T-helper 2 cell treated with Interferon-gamma antibody and Interleukin-4, amounts not matched to agents 5 μg/mL and 100 μg/mL, for 36 hours (primary cell): ENCODE results near the gene RAB40B.
A peak's percentile ranks its signal among the peaks of the same experiment; 100 is the strongest.

Source experiments
- DNase-seq: peaks from one replicate; pipeline ENCODE4 v3.0.0; 2021; ENCODE audit warnings: low spot score
- H3K27ac Mint-ChIP-seq: one replicate; pipeline ENCODE4 v1.8.0; 2021; ENCODE audit warnings: mild to moderate bottlenecking, mixed read lengths
- H3K27me3 Mint-ChIP-seq: one replicate; pipeline ENCODE4 v1.8.0; 2021; ENCODE audit warnings: low read depth, mixed read lengths
- H3K36me3 Mint-ChIP-seq: one replicate; pipeline ENCODE4 v1.8.0; 2021; ENCODE audit warnings: low read depth, mixed read lengths
- H3K4me1 Mint-ChIP-seq: one replicate; pipeline ENCODE4 v1.8.0; 2021; ENCODE audit warnings: low read depth, mixed read lengths
- H3K4me3 Mint-ChIP-seq: one replicate; pipeline ENCODE4 v1.8.0; 2022; ENCODE audit warnings: mild to moderate bottlenecking, moderate library complexity, mixed read lengths
- H3K9me3 Mint-ChIP-seq: one replicate; pipeline ENCODE4 v1.8.0; 2021; ENCODE audit warnings: mixed read lengths

RAB40B gene

DNA sequence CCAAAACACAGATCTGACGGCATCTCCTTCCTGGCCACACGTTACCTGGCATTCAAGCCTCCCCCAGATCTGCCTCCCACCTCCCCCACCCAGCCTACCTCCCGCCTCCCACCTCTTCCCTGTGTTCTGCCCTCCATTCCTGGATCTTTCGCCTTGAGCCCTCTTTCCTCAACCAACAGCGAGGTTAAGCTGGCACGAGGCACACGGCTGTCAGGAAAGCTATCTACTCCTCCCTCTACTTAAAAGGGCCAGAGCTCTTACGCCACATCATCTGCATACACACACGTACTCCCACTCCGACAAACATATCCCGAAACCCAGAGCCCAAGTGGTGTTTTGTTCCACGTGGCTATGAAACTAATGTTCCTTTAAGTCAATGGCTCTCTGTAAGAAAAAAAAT lies 68.3 kb downstream of the RAB40B start:
- no peak overlapping the region for H3K27ac Mint-ChIP-seq
- H3K4me1 Mint-ChIP-seq: peaks cover 7% of the 10 kb centered on the region
- DNase-seq: no peak
- peaks cover 33% of the 10 kb centered on the region for H3K36me3 Mint-ChIP-seq
- no peaks in the 10 kb centered on the region for H3K27me3 Mint-ChIP-seq
- H3K9me3 Mint-ChIP-seq: no peaks in the 10 kb centered on the region
- no peak overlapping the region for H3K4me3 Mint-ChIP-seq

DNA sequence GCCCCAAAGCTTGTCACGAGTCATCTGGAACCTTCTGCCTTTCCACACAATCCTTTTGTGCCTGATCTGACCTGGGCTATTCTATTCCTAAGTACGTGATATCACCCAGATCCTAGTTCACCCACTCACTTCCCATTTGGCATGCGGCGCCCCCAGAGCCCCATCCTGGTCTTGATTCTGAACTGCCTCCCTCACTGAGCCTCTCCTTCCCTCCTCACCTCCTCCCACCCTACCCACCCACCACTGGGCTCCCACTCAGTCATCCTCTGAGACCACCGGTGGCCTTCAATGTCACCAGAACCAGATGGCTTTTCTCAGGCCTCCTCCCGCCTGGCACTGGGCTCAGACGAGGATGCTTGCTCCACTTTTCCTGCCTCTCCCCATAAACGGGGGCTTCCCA lies 68.8 kb downstream of the RAB40B start:
- no peak overlapping the region for H3K27ac Mint-ChIP-seq
- no peak overlapping the region for H3K4me3 Mint-ChIP-seq
- H3K4me1 Mint-ChIP-seq: peaks cover 7% of the 10 kb centered on the region
- peaks cover 35% of the 10 kb centered on the region for H3K36me3 Mint-ChIP-seq
- no peaks in the 10 kb centered on the region for H3K27me3 Mint-ChIP-seq
- no peaks in the 10 kb centered on the region for H3K9me3 Mint-ChIP-seq
- DNase-seq: no peak

DNA sequence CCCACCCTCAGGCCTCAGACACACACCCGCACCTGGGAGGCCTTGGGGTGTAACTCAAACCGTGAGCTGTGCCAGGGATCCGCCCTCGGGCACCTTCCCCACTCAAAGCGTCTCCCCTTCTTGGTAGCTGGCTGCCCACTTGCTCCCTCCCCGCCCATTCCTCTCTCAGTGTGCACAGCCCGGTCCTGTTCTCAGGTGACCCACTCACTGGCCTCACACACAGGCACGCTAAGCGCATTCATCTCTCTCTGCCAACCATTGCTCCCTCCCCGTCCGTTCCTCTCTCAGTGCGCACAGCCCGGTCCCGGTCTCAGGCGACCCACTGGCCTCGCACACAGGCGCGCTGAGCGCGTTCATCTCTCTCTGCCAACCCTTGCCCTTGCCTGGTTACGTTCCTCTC lies 71.1 kb downstream of the RAB40B start:
- Mint-ChIP-seq H3K4me1 (peaks cover 5% of the 10 kb centered on the region), H3K4me3 (no peak overlapping the region), H3K27me3 (no peaks in the 10 kb centered on the region), H3K36me3 (peaks cover 34% of the 10 kb centered on the region), H3K9me3 (no peaks in the 10 kb centered on the region), H3K27ac (peak overlapping the region; percentile 6)
- DNase-seq: no peak

- H3K4me1 Mint-ChIP-seq: no peaks in the 10 kb centered on the region
- H3K4me3 Mint-ChIP-seq: no peak overlapping the region
- no peak for DNase-seq
- H3K27me3 Mint-ChIP-seq: no peaks in the 10 kb centered on the region
- no peaks in the 10 kb centered on the region for H3K9me3 Mint-ChIP-seq
- H3K36me3 Mint-ChIP-seq: peaks cover 42% of the 10 kb centered on the region
- H3K27ac Mint-ChIP-seq: no peak overlapping the region
These were observed 74.8 kb downstream of the RAB40B start for GRCh38 chr17:82623707-82624106.

DNA sequence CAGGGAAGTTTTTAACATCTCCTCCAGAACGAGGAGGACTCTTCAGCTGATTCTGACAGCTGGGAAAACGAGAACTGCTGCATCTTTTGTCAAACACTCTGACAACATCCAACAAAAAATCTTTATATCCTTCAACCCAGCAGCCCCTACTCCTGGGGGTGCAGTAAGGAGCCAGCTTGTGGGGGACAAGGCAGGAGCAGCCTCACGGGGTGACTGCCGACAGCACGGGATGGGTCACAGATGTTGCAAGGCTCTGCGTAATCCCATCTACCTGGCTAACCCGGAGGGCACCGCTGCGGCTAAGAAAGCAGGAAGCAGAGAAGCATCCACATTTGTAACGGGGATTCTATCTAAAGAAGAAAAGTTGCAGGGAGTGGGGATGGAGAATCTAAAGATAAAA lies 78.9 kb downstream of the RAB40B start:
- Mint-ChIP-seq H3K27me3 (no peaks in the 10 kb centered on the region), H3K4me3 (no peak overlapping the region), H3K9me3 (no peaks in the 10 kb centered on the region), H3K4me1 (no peaks in the 10 kb centered on the region), H3K36me3 (peaks cover 40% of the 10 kb centered on the region), H3K27ac (no peak overlapping the region)
- no peak for DNase-seq

DNA sequence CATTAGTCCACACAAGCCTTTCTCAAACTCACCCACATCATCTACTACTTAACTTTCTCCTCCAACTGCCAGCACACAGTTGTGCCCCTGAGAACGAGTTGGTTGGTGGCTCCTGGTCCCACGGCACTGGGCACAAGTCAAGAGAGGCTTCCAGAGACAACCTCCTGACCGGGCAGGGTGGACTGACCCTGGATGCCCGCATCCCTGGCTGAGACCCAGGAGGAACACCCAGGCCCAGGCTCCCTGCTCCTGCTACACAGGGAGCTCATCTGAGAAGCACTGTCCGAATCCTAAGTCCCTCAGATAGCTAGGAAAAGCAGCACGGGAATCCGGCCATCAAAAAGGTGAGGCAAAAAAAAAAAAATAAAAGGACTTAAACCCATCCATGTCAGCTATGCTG lies 79.3 kb downstream of the RAB40B start:
- no peak overlapping the region for H3K4me3 Mint-ChIP-seq
- no peaks in the 10 kb centered on the region for H3K4me1 Mint-ChIP-seq
- no peak overlapping the region for H3K27ac Mint-ChIP-seq
- H3K9me3 Mint-ChIP-seq: no peaks in the 10 kb centered on the region
- no peak for DNase-seq
- no peaks in the 10 kb centered on the region for H3K27me3 Mint-ChIP-seq
- H3K36me3 Mint-ChIP-seq: peaks cover 44% of the 10 kb centered on the region

- H3K27ac Mint-ChIP-seq: no peak overlapping the region
- H3K4me3 Mint-ChIP-seq: no peak overlapping the region
- H3K9me3 Mint-ChIP-seq: no peaks in the 10 kb centered on the region
These were observed 82.3 kb downstream of the RAB40B start for GRCh38 chr17:82616021-82616711.

GRCh38 chr17:82615084-82616020 lies 83.1 kb downstream of the RAB40B start:
- no peaks in the 10 kb centered on the region for H3K9me3 Mint-ChIP-seq
- no peak overlapping the region for H3K4me3 Mint-ChIP-seq
- peaks cover 45% of the 10 kb centered on the region for H3K36me3 Mint-ChIP-seq
- no peak for DNase-seq
- no peaks in the 10 kb centered on the region for H3K4me1 Mint-ChIP-seq
- H3K27me3 Mint-ChIP-seq: no peaks in the 10 kb centered on the region
- H3K27ac Mint-ChIP-seq: no peak overlapping the region

More at GRCh38 chr17:82616021-82616711, 82.3 kb downstream of the RAB40B start:
- no peak for DNase-seq
- Mint-ChIP-seq H3K27me3 (no peaks in the 10 kb centered on the region), H3K36me3 (peaks cover 47% of the 10 kb centered on the region), H3K4me1 (no peaks in the 10 kb centered on the region)

DNA sequence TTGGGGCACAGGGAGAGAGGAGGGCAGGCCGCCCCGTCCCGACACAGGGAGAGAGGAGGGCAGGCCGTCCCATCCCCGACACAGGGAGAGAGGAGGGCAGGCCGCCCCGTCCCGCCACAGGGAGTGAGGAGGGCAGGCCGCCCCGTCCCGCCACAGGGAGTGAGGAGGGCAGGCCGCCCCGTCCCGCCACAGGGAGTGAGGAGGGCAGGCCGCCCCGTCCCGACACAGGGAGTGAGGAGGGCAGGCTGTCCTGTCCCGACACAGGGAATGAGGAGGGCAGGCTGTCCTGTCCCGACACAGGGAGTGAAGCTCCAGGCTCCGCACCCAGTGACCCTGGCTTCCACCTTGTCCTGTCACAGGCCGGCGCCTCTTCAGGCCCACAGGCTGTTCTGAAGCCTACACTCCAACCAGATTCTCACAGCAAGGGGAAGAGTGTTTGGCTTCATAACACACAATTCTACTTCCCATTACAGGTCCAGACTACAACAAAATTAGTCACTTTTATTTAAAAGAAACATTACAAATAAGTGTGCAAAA lies 84.3 kb downstream of the RAB40B start:
- Mint-ChIP-seq H3K27me3 (no peaks in the 10 kb centered on the region), H3K4me1 (no peaks in the 10 kb centered on the region), H3K27ac (no peak overlapping the region), H3K9me3 (no peaks in the 10 kb centered on the region), H3K4me3 (no peak overlapping the region), H3K36me3 (peaks cover 47% of the 10 kb centered on the region)
- no peak for DNase-seq

DNA sequence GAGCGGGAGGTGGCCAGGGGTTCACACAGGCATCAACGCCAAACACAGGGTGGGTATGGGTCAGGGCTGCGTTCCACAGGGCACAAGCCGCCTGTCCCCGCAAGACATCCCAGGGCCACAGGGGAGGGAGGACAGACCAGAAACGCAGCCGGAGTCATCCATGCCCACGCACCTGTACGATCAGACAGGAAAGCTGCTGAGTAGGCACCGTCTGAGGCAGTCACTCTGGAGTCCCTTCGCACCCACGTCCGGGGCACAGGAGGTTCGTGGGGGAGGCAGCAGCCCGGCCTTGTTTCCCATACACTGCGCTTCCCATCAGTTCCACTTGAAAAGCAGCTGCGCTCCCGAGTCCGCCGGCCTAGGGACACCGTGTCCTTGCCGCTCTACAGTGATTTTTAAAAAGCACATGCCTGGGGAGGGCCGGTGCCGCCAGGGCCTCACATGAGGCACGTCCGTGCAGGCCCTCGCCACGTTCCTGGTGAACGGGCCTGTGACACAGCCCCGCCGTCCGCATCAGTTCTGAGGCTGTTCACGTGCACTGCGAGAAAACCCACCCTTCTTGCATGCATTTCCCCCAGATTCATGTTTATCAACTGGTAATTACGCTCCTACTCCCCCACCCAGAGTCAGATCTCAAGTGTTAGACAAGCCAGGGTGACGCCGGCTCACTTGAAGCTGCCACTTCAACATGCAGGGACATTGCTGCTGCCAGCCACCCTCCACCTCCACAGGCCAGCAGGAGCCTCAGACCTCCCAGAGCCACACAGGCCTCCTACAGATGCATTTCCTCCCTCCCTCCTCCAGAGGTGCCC lies 85.0 kb downstream of the RAB40B start:
- Mint-ChIP-seq H3K9me3 (no peaks in the 10 kb centered on the region), H3K4me3 (no peak overlapping the region), H3K36me3 (peaks cover 41% of the 10 kb centered on the region), H3K27ac (no peak overlapping the region), H3K27me3 (no peaks in the 10 kb centered on the region), H3K4me1 (no peaks in the 10 kb centered on the region)
- DNase-seq: no peak

DNA sequence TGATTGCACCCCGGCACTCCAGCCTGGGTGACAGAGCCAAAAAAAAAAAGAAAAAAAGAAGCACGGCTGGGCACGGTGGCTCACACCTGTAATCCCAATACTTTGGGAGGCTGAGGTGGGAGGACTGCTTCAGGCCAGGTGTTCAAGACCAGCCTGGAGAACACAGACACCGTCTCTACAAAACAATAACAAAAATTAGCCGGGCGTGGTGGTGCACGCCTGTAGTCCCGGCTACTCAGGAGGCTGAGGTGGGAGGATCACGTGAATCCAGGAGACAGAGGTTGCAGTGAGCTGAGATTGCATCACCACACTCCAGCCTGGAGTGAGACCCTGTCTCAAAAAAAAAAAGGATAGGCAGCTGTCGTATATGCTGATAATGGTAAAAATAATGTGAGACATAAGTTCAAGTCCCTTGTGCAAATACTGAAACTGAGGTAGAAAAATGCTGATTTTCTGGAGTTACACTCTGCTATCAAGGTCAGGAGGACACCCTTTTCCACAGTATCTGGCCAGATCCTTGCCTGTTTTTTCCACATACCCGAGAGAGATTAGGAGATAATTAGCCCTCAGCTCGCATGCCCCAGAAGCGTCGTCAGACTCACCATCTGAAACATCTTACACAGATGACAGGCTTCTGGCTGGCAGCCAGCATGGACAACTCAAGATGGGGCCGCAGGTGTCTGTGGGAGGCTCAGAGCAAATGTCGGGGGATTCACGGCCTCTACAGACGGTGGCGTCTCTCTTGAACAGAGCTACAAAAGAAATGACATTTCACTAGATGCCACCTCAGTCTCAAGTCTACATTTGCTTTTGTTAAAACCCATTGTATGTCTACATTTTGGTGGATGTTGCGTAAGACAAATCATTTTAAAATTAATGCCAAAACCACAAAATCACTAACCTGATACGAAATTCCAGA lies 87.1 kb downstream of the RAB40B start:
- DNase-seq: no peak
- Mint-ChIP-seq H3K27me3 (no peaks in the 10 kb centered on the region), H3K36me3 (peaks cover 40% of the 10 kb centered on the region), H3K27ac (no peak overlapping the region), H3K4me3 (no peak overlapping the region), H3K4me1 (no peaks in the 10 kb centered on the region), H3K9me3 (no peaks in the 10 kb centered on the region)

GRCh38 chr17:82609655-82610054 lies 88.8 kb downstream of the RAB40B start:
- H3K27me3 Mint-ChIP-seq: no peaks in the 10 kb centered on the region
- DNase-seq: no peak
- H3K27ac Mint-ChIP-seq: no peak overlapping the region
- H3K36me3 Mint-ChIP-seq: peaks cover 43% of the 10 kb centered on the region
- H3K4me3 Mint-ChIP-seq: no peak overlapping the region
- H3K9me3 Mint-ChIP-seq: no peaks in the 10 kb centered on the region
- peaks cover 2% of the 10 kb centered on the region for H3K4me1 Mint-ChIP-seq

- no peak overlapping the region for H3K4me3 Mint-ChIP-seq
- H3K36me3 Mint-ChIP-seq: peaks cover 47% of the 10 kb centered on the region
- no peaks in the 10 kb centered on the region for H3K9me3 Mint-ChIP-seq
- peaks cover 7% of the 10 kb centered on the region for H3K4me1 Mint-ChIP-seq
- H3K27ac Mint-ChIP-seq: peak overlapping the region; percentile 13
- no peaks in the 10 kb centered on the region for H3K27me3 Mint-ChIP-seq
- DNase-seq: no peak
These were observed 89.7 kb downstream of the RAB40B start for GRCh38 chr17:82608816-82609215.
